ENCODE data around the gene TBX10. TPM values are rescaled to one million over a fixed set of nuclear protein-coding genes. Genes with fewer than 3 reads are reported as not detected.

Gene TBX10
- total RNA-seq, 1 donor from 2014 or later: not detected

DNA sequence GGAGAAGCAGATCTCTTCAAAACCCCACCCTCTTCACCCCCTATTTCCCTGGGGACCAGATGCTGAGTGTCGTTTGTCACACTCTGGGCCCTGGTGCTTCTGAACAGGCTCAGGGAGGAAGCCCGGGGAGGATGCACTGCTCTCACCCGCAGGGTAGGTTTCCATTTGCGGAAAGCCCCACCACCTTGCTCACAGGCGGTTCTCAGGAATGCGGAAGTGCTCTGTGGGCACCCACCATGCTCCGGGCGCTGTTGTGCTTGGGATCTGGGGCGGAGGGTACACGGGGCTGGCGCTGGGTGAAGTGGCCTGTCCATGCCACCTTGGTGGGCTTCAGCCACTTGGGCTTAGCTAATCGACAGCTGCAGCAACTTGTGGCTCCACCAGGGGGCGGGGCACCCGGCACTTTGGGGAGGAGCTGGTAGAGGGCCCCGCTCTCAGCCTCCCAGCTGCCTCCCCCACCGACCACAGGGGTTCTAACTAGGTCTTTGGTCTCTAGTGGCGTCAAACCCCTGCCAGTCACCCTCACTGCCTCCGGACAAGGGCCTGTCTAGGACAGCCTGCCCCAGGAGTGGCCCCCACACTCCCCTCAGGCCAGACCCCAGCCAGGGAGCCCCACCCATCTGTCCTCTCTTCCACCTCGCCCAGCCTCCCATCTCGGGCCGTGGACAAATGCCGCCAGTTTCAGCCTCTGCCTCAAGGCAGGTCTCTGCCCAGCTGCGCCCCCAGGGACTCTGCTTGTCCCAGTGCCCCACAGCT, 25.4 kb downstream of the TBX10 start:
- Mint-ChIP-seq H3K27me3 (ENCODE audit: low read depth) (no peaks in the 10 kb centered on the region), H3K4me3 (ENCODE audit: unreplicated experiment) (no peak overlapping the region), H3K27ac (ENCODE audit: unreplicated experiment) (no peak overlapping the region), H3K4me1 (ENCODE audit: low read depth) (no peaks in the 10 kb centered on the region), H3K36me3 (ENCODE audit: low read depth) (peaks cover 4% of the 10 kb centered on the region), H3K9me3 (ENCODE audit: low read depth) (no peaks in the 10 kb centered on the region)
- no peak for DNase-seq (ENCODE audit: low spot score)
- TF ChIP-seq, protein P1, sequence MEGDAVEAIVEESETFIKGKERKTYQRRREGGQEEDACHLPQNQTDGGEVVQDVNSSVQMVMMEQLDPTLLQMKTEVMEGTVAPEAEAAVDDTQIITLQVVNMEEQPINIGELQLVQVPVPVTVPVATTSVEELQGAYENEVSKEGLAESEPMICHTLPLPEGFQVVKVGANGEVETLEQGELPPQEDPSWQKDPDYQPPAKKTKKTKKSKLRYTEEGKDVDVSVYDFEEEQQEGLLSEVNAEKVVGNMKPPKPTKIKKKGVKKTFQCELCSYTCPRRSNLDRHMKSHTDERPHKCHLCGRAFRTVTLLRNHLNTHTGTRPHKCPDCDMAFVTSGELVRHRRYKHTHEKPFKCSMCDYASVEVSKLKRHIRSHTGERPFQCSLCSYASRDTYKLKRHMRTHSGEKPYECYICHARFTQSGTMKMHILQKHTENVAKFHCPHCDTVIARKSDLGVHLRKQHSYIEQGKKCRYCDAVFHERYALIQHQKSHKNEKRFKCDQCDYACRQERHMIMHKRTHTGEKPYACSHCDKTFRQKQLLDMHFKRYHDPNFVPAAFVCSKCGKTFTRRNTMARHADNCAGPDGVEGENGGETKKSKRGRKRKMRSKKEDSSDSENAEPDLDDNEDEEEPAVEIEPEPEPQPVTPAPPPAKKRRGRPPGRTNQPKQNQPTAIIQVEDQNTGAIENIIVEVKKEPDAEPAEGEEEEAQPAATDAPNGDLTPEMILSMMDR (IDR thresholded peaks at IDR 0.05): peak; percentile 81

DNA sequence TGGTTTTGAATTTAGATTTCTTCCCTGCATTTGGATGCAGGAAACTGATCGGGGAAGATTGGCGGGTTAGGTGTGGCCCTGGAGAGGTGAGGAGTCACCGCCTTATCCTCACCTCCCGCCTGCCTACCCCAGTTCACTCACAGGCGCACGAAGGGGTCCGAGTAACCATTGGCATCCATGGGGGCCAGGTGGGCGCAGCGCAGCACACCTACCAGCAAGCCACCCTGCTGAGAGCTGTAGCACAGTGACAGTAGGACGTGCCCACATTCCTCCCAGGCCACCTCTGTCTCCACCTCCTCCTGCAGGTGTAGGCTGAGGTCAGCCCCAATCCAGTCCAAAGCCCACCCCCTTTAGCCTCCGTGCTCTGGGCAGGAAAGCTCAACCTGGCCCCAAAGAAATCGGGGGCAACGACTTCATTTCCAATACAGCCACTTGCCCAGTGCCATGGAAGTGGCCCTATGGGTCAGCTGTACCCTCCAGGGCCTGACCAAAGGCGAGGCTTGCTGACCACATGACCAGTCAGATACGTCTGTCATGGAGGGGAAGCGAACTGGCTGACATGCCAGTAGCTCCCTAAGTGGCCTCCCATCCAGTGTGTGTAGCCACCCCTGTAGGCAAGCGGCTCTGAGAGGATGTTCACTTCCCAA, 26.1 kb downstream of the TBX10 start:
- Mint-ChIP-seq H3K27ac (ENCODE audit: unreplicated experiment) (no peak overlapping the region), H3K4me1 (ENCODE audit: low read depth) (no peaks in the 10 kb centered on the region), H3K4me3 (ENCODE audit: unreplicated experiment) (no peak overlapping the region), H3K9me3 (ENCODE audit: low read depth) (no peaks in the 10 kb centered on the region), H3K36me3 (ENCODE audit: low read depth) (peaks cover 4% of the 10 kb centered on the region), H3K27me3 (ENCODE audit: low read depth) (no peaks in the 10 kb centered on the region)
- no peak for DNase-seq (ENCODE audit: low spot score)
- TF ChIP-seq, protein P1 (IDR thresholded peaks at IDR 0.05): no peak

DNA sequence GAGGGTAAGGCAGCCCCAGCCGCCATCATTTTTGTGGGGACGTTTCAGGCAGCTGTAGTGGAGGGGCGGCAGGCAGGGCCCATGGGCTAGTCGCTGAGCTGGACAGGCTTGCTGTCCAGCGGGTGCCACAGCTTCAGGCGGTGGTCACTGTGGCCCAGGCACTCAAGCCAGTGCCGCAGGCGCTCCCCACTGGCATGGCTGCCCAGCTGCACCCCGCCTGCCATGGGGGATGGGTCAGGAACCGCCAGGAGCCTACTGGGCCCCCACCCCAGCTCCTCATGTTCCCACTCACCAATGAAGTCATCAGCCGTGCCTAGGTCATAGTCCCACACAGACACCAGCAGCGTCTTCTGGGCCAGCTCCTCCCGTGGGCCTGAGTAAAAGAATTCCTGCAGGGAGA, 26.8 kb downstream of the TBX10 start:
- Mint-ChIP-seq H3K27me3 (ENCODE audit: low read depth) (no peaks in the 10 kb centered on the region), H3K4me1 (ENCODE audit: low read depth) (peaks cover 2% of the 10 kb centered on the region), H3K36me3 (ENCODE audit: low read depth) (peaks cover 2% of the 10 kb centered on the region), H3K27ac (ENCODE audit: unreplicated experiment) (peak overlapping the region; percentile 27), H3K9me3 (ENCODE audit: low read depth) (no peaks in the 10 kb centered on the region), H3K4me3 (ENCODE audit: unreplicated experiment) (no peak overlapping the region)
- TF ChIP-seq, protein P1 (IDR thresholded peaks at IDR 0.05): no peak
- DNase-seq (ENCODE audit: low spot score): no peak

DNA sequence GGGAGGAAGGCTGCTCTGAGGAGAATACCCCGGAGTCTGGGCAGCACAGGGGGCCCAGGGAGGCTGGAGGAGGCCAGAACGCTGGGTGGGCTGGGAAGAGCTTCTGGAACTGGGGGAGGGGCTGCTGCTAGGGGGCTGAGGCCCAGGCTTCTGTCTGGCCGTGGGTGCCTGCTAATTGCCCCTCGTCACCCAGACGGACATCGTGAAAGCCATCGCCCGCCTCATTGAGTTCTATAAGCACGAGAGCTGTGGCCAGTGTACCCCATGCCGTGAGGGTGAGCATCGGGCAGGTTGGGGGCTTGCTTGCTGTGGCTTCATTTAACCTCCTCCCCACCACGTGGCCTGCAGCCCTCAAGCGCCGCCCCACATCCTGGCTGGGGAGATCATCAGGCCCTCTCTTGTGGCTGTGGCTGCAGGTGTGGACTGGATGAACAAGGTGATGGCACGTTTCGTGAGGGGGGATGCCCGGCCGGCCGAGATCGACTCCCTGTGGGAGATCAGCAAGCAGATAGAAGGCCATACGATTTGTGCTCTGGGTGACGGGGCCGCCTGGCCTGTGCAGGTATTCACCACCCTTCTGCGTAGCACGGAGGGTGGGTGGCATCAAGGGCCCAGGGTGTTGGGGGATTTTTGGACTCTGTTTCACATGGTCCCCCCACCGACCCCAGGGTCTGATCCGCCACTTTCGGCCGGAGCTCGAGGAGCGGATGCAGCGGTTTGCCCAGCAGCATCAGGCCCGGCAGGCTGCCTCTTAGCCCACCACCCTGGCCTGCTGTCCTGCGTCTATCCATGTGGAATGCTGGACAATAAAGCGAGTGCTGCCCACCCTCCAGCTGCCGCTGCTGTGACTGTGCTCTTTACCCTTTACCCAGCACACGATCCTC, 27.6 kb downstream of the TBX10 start:
- no peak overlapping the region for H3K4me3 Mint-ChIP-seq (ENCODE audit: unreplicated experiment)
- H3K27ac Mint-ChIP-seq (ENCODE audit: unreplicated experiment): no peak overlapping the region
- no peak for DNase-seq (ENCODE audit: low spot score)
- H3K27me3 Mint-ChIP-seq (ENCODE audit: low read depth): no peaks in the 10 kb centered on the region
- H3K4me1 Mint-ChIP-seq (ENCODE audit: low read depth): peaks cover 8% of the 10 kb centered on the region
- H3K36me3 Mint-ChIP-seq (ENCODE audit: low read depth): peaks cover 2% of the 10 kb centered on the region
- TF ChIP-seq, protein P1 (IDR thresholded peaks at IDR 0.05): no peak
- no peaks in the 10 kb centered on the region for H3K9me3 Mint-ChIP-seq (ENCODE audit: low read depth)

DNA sequence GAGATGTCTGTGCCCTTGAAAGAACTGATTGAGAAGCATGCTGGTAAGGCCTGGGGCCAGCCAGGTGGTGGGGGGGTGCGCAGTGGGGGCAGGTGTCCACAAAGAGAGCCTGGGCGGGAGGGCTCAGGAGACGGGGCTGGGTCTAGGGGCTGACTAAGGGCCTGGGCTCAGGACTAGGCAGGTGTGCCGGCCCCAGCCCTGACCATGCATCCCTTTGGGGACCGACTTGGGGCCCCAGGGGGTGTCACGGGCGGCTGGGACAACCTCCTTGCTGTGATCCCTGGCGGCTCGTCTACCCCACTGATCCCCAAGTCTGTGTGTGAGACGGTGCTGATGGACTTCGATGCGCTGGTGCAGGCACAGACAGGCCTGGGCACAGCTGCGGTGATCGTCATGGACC, 28.4 kb downstream of the TBX10 start:
- DNase-seq (ENCODE audit: low spot score): no peak
- H3K36me3 Mint-ChIP-seq (ENCODE audit: low read depth): peaks cover 2% of the 10 kb centered on the region
- H3K9me3 Mint-ChIP-seq (ENCODE audit: low read depth): no peaks in the 10 kb centered on the region
- TF ChIP-seq, protein P1 (IDR thresholded peaks at IDR 0.05): no peak
- no peaks in the 10 kb centered on the region for H3K27me3 Mint-ChIP-seq (ENCODE audit: low read depth)
- peaks cover 8% of the 10 kb centered on the region for H3K4me1 Mint-ChIP-seq (ENCODE audit: low read depth)
- H3K4me3 Mint-ChIP-seq (ENCODE audit: unreplicated experiment): no peak overlapping the region
- no peak overlapping the region for H3K27ac Mint-ChIP-seq (ENCODE audit: unreplicated experiment)
